WTC11 (cell line): ENCODE measurements around the gene SIGLEC10. TPM values are rescaled to one million over a fixed set of nuclear protein-coding genes. Genes with fewer than 3 reads are reported as not detected.

Experiments
- ATAC-seq: fragments of 200-7000 bp; cut with Tn5 transposase; 2 replicates; pipeline ENCODE4 v1.10.0; 2021; ENCODE audit warnings: mild to moderate bottlenecking, moderate library complexity
- CTCF ChIA-PET: fragments of 300-600 bp; sonication (Branson Sonifier 250); formaldehyde crosslinking; loops from one replicate; lab custom pipeline; 2021; ENCODE audit warnings: antibody characterized with exemption; lab: Charles Lee
- POLR2A ChIA-PET: fragments of 350-600 bp; sonication (Branson Sonifier 250); formaldehyde crosslinking; loops from one replicate; lab custom pipeline; 2021; ENCODE audit warnings: antibody characterized with exemption; lab: Charles Lee
- DNase-seq: peaks from one replicate; pipeline ENCODE4 v3.0.0; 2021; ENCODE audit warnings: low spot score
- H3K27ac Mint-ChIP-seq: 2 replicates; pipeline ENCODE4 v1.8.0; 2021; ENCODE audit warnings: mixed read lengths
- H3K27me3 Mint-ChIP-seq: 2 replicates; pipeline ENCODE4 v1.8.0; 2021; ENCODE audit warnings: low read depth, mild to moderate bottlenecking, moderate library complexity, mixed read lengths
- H3K36me3 Mint-ChIP-seq: 2 replicates; pipeline ENCODE4 v1.8.0; 2021; ENCODE audit warnings: mixed read lengths
- H3K4me1 Mint-ChIP-seq: 2 replicates; pipeline ENCODE4 v1.8.0; 2022; ENCODE audit warnings: mixed read lengths
- H3K4me3 Mint-ChIP-seq: 2 replicates; pipeline ENCODE4 v1.8.0; 2021; ENCODE audit warnings: mild to moderate bottlenecking, moderate library complexity, mixed read lengths
- H3K9me3 Mint-ChIP-seq: 2 replicates; pipeline ENCODE4 v1.8.0; 2021; ENCODE audit warnings: mixed read lengths
- ARID4B ChIP-seq: sonication (generic); formaldehyde crosslinking; IDR thresholded peaks from 2 replicates; pipeline ENCODE4 v1.8.0; 2023; ENCODE audit warnings: missing genetic modification reagents, mild to moderate bottlenecking, borderline replicate concordance
- ATF3 ChIP-seq: sonication (generic); formaldehyde crosslinking; conservative IDR thresholded peaks from 2 replicates; pipeline ENCODE4 v1.8.1; 2022; ENCODE audit warnings: mild to moderate bottlenecking, missing genetic modification reagents
- CDX4 ChIP-seq: fragments of 250-450 bp; sonication (Bioruptor Pico); IDR thresholded peaks from 2 replicates; pipeline ENCODE4 v1.9.0; 2021; ENCODE audit warnings: moderate library complexity, mild to moderate bottlenecking, inconsistent platforms, borderline replicate concordance
- ELF4 ChIP-seq: sonication (generic); formaldehyde crosslinking; IDR thresholded peaks from 2 replicates; pipeline ENCODE4 v1.8.1; 2022; ENCODE audit warnings: low read depth, mild to moderate bottlenecking, moderate library complexity, missing genetic modification reagents
- ERG ChIP-seq: fragments of 250-450 bp; sonication (Bioruptor Pico); IDR thresholded peaks from 2 replicates; pipeline ENCODE4 v1.8.0; 2021; ENCODE audit warnings: mild to moderate bottlenecking
- ESRRA ChIP-seq: sonication (generic); formaldehyde crosslinking; IDR thresholded peaks from 2 replicates; pipeline ENCODE4 v1.8.1; 2022; ENCODE audit warnings: mild to moderate bottlenecking, missing genetic modification reagents, borderline replicate concordance
- FOXK1 ChIP-seq: sonication (generic); formaldehyde crosslinking; IDR thresholded peaks from 2 replicates; pipeline ENCODE4 v1.8.0; 2022; ENCODE audit warnings: mild to moderate bottlenecking, moderate library complexity, missing genetic modification reagents
- IRF1 ChIP-seq: sonication (generic); formaldehyde crosslinking; IDR thresholded peaks from 2 replicates; pipeline ENCODE4 v1.8.0; 2023; ENCODE audit warnings: missing genetic modification reagents
- KAT7 ChIP-seq: sonication (generic); formaldehyde crosslinking; IDR thresholded peaks from 2 replicates; pipeline ENCODE4 v1.8.1; 2023; ENCODE audit warnings: missing genetic modification reagents, mild to moderate bottlenecking, borderline replicate concordance
- MLX ChIP-seq: sonication (generic); formaldehyde crosslinking; IDR thresholded peaks from 2 replicates; pipeline ENCODE4 v1.8.1; 2023; ENCODE audit warnings: mild to moderate bottlenecking, missing genetic modification reagents, moderate library complexity
- NFE2L1 ChIP-seq: sonication (generic); formaldehyde crosslinking; IDR thresholded peaks from 2 replicates; pipeline ENCODE4 v1.8.1; 2023; ENCODE audit warnings: missing genetic modification reagents
- NFYB ChIP-seq: sonication (generic); formaldehyde crosslinking; conservative IDR thresholded peaks from 2 replicates; pipeline ENCODE4 v1.8.0; 2022; ENCODE audit warnings: low read depth, missing genetic modification reagents
- NR1H2 ChIP-seq: sonication (generic); formaldehyde crosslinking; IDR thresholded peaks from 2 replicates; pipeline ENCODE4 v1.9.0; 2021; ENCODE audit warnings: mild to moderate bottlenecking, moderate library complexity, missing genetic modification reagents
- SP1 ChIP-seq: sonication (generic); formaldehyde crosslinking; conservative IDR thresholded peaks from 2 replicates; pipeline ENCODE4 v1.8.1; 2022; ENCODE audit warnings: missing genetic modification reagents
- TCF7 ChIP-seq: sonication (generic); formaldehyde crosslinking; IDR thresholded peaks from 2 replicates; pipeline ENCODE4 v1.8.0; 2022; ENCODE audit warnings: mild to moderate bottlenecking, low read depth, missing genetic modification reagents, moderate library complexity
- USF2 ChIP-seq: sonication (generic); formaldehyde crosslinking; IDR thresholded peaks from 2 replicates; pipeline ENCODE4 v1.8.1; 2023; ENCODE audit warnings: mild to moderate bottlenecking, missing genetic modification reagents, moderate library complexity
- ZNF317 ChIP-seq: sonication (generic); formaldehyde crosslinking; IDR thresholded peaks from 2 replicates; pipeline ENCODE4 v1.8.1; 2023; ENCODE audit warnings: low read depth, mild to moderate bottlenecking, moderate library complexity, missing genetic modification reagents, borderline replicate concordance
- ZNF512 ChIP-seq: sonication (generic); formaldehyde crosslinking; IDR thresholded peaks from 2 replicates; pipeline ENCODE4 v1.8.1; 2022; ENCODE audit warnings: missing genetic modification reagents, borderline replicate concordance
- total RNA-seq: library from RNA; stranded (reverse); gene quantifications from 3 replicates; pipeline ENCODE4 v1.2.3, GENCODE V29; 2021

SIGLEC10 gene
- total RNA-seq, 1 experiment from 2014 or later, result not detected

- Mint-ChIP-seq H3K36me3 (no peaks in the 10 kb centered on the region), H3K4me1 (0 out of 2 replicates have a peak, but pooled peaks cover 2% of the 10 kb centered on the region), H3K27ac (no peak overlapping the region), H3K27me3 (peaks cover 43% of the 10 kb centered on the region), H3K9me3 (peaks cover 4% of the 10 kb centered on the region; the same call in 1 of the 2 replicates), H3K4me3 (no peak overlapping the region)
- ATAC-seq, result no peak
- POLR2A ChIA-PET, result no interaction called here
- CTCF ChIA-PET, result interaction anchor here (1.0 to 1.7 kb wide), 2 partner anchors 41 to 195 kb away, joined by 6 to 8 read pairs; no protein-coding TSS in a partner anchor
- TF ChIP-seq NFE2L1 (no peak), SP1 (CRISPR knock-in tag) (no peak), ELF4 (no peak), MLX (no peak), NR1H2 (CRISPR knock-in tag) (no peak), ATF3 (CRISPR knock-in tag) (no peak), ARID4B (no peak), KAT7 (CRISPR knock-in tag) (no peak), USF2 (CRISPR knock-in tag) (no peak), FOXK1 (CRISPR knock-in tag) (no peak), ESRRA (no peak), ZNF317 (no peak), CDX4 (CRISPR knock-in tag) (no peak), TCF7 (CRISPR knock-in tag) (no peak), IRF1 (CRISPR knock-in tag) (no peak), ZNF512 (CRISPR knock-in tag) (no peak), NFYB (CRISPR knock-in tag) (no peak), ERG (CRISPR knock-in tag) (no peak)
- DNase-seq, result no peak
These were observed 44.8 kb upstream of the SIGLEC10 start for GRCh38 chr19:51462276-51462675.
